B cell (primary cell): Measurements from ENCODE around the gene FDX1. TPM values are rescaled to one million over a fixed set of nuclear protein-coding genes. Genes with fewer than 3 reads are reported as not detected.

ENCODE experiments used
- ATAC-seq: fragments of 200-7000 bp; cut with Tn5 transposase; one replicate; pipeline ENCODE4 v1.10.0; 2021; ENCODE audit warnings: low read depth, mild to moderate bottlenecking, moderate number of reproducible peaks, moderate library complexity
- CTCF ChIA-PET: fragments of 350-600 bp; sonication (Branson Sonifier 250); formaldehyde crosslinking; loops from one replicate; lab custom pipeline; 2021; ENCODE audit warnings: antibody characterized with exemption, inconsistent platforms; lab: Charles Lee
- POLR2A ChIA-PET: fragments of 350-600 bp; sonication (Branson Sonifier 250); formaldehyde crosslinking; loops from one replicate; lab custom pipeline; 2021; ENCODE audit warnings: antibody characterized with exemption; lab: Charles Lee
- DNase-seq: peaks from one replicate; pipeline ENCODE4 v3.0.0; 2013
- H2AFZ ChIP-seq: 2 replicates; pipeline ENCODE4 v1.6.1; 2012; ENCODE audit warnings: mild to moderate bottlenecking, low read depth, low read length; ENCODE audit not compliant: insufficient read depth, poor library complexity, severe bottlenecking
- H3K27ac ChIP-seq, 2 donors: 1 replicate in 1 of 2; 2 replicates in 1 of 2; pipeline ENCODE4 v1.5.1; 2012 to 2013; ENCODE audit warnings: low read length in 2 of 2, mild to moderate bottlenecking in 2 of 2, moderate library complexity in 1 of 2
- H3K27me3 ChIP-seq, 4 experiments: fragments of 200-600 bp in 1 of 4; sonication (generic) in 1 of 4; replicated peaks in 1 of 4; 1 replicate in 2 of 4; 2 replicates in 2 of 4; pipeline versions ENCODE4 v1.6.1 to v1.7.0; 2013 to 2016; ENCODE audit warnings: low read length in 3 of 4, mild to moderate bottlenecking in 2 of 4, mixed read lengths in 1 of 4, moderate library complexity in 1 of 4; ENCODE audit not compliant: insufficient read depth in 4 of 4, control insufficient read depth in 3 of 4; ENCODE audit errors: control extremely low read depth in 1 of 4
- H3K36me3 ChIP-seq, 2 experiments: replicated peaks in 1 of 2; 1 replicate in 1 of 2; 2 replicates in 1 of 2; pipeline versions ENCODE4 v1.6.1 to v1.7.1; 2013; ENCODE audit warnings: low read length in 1 of 2; ENCODE audit not compliant: insufficient read depth in 2 of 2, control insufficient read depth in 1 of 2; ENCODE audit errors: control extremely low read depth in 1 of 2, extremely low read depth in 1 of 2
- H3K4me1 ChIP-seq, 2 donors: fragments of 200-600 bp in 1 of 2; sonication (generic) in 1 of 2; 1 replicate in 1 of 2; 2 replicates in 1 of 2; pipeline versions ENCODE4 v1.5.1 to v1.6.1; 2013 to 2017; ENCODE audit warnings: low read length in 2 of 2; ENCODE audit not compliant: control insufficient read depth in 2 of 2, insufficient read depth in 2 of 2
- H3K4me2 ChIP-seq: replicated peaks from 2 replicates; pipeline ENCODE3; 2012; ENCODE audit warnings: mild to moderate bottlenecking, low read depth, low read length; ENCODE audit not compliant: poor library complexity, severe bottlenecking
- H3K4me3 ChIP-seq, 5 experiments: fragments of 200-600 bp in 1 of 5; sonication (generic) in 1 of 5; 1 replicate in 3 of 5; 2 replicates in 2 of 5; pipeline versions ENCODE4 v1.5.1 to v1.7.0; 2011 to 2016; ENCODE audit warnings: low read length in 4 of 5, mild to moderate bottlenecking in 4 of 5, low read depth in 2 of 5, control low read depth in 1 of 5, moderate library complexity in 1 of 5; ENCODE audit not compliant: insufficient read depth in 1 of 5; ENCODE audit errors: control extremely low read depth in 1 of 5, extremely low read depth in 1 of 5
- H3K79me2 ChIP-seq: fragments of 200-600 bp; sonication (generic); one replicate; pipeline ENCODE4 v1.6.0; 2016; ENCODE audit warnings: low read length; ENCODE audit not compliant: control insufficient read depth, insufficient read depth
- H3K9ac ChIP-seq: fragments of 200-600 bp; sonication (generic); 2 replicates; pipeline ENCODE4 v1.6.1; 2017; ENCODE audit warnings: mild to moderate bottlenecking, low read length, moderate library complexity
- H3K9me3 ChIP-seq, 3 donors: one replicate each; pipeline versions ENCODE4 v1.6.1 to v1.7.1; 2013; ENCODE audit warnings: low read length in 2 of 3; ENCODE audit not compliant: control insufficient read depth in 2 of 3, insufficient read depth in 1 of 3; ENCODE audit errors: control extremely low read depth in 1 of 3
- H4K20me1 ChIP-seq: 2 replicates; pipeline ENCODE4 v1.6.0; 2012; ENCODE audit warnings: mild to moderate bottlenecking, low read length; ENCODE audit not compliant: insufficient read depth, control insufficient read depth, poor library complexity, severe bottlenecking
- H3K27ac Mint-ChIP-seq: one replicate; pipeline ENCODE4 v1.8.0; 2021; ENCODE audit warnings: mixed read lengths
- H3K27me3 Mint-ChIP-seq: one replicate; pipeline ENCODE4 v1.8.0; 2021; ENCODE audit warnings: mixed read lengths
- H3K4me1 Mint-ChIP-seq: one replicate; pipeline ENCODE4 v1.8.0; 2021; ENCODE audit warnings: mixed read lengths
- H3K4me3 Mint-ChIP-seq: one replicate; pipeline ENCODE4 v1.8.0; 2021; ENCODE audit warnings: mixed read lengths
- H3K9me3 Mint-ChIP-seq: one replicate; pipeline ENCODE4 v1.8.0; 2022; ENCODE audit warnings: mixed read lengths; ENCODE audit not compliant: insufficient read depth
- CTCF ChIP-seq: fragments of 200-600 bp; IDR thresholded peaks from one replicate; pipeline ENCODE4 v1.8.0; 2022; ENCODE audit warnings: antibody characterized with exemption, mild to moderate bottlenecking
- EZH2 ChIP-seq: IDR thresholded peaks from 2 replicates; pipeline ENCODE4 v1.6.1; 2012; ENCODE audit warnings: borderline replicate concordance, low read depth, mild to moderate bottlenecking, moderate library complexity, low read length; ENCODE audit not compliant: insufficient read depth, poor library complexity, severe bottlenecking
- WGBS: methylation state at CpG from one replicate; pipeline ENCODE4 v1.1.5; 2013; ENCODE audit warnings: missing lambda C conversion rate; ENCODE audit not compliant: insufficient coverage; 5-methylcytosine and 5-hydroxymethylcytosine counted together
- intact Hi-C: fragments of 100-400 bp; cut with micrococcal nuclease; formaldehyde crosslinking; loops from one replicate; pipeline ENCODE4 v1.10.0; 2022
- polyA plus RNA-seq: library from polyadenylated mRNA; depleted of rRNA; stranded (reverse); fragments of >200 nt; gene quantifications from 2 replicates; pipeline ENCODE4 v1.2.3, GENCODE V29; 2012
- total RNA-seq, 2 donors: library from RNA; stranded (reverse); fragments of 120-200 nt in 1 of 2; gene quantifications; 1 replicate in 1 of 2; 2 replicates in 1 of 2; pipeline versions ENCODE4 v1.2.3 to v1.2.4, GENCODE V29; 2013 to 2022

Gene FDX1
- total and polyA plus RNA-seq, 2 donors (not counting 1 experiment from before 2014, with no cell fraction given), result 3.5 to 11.2 TPM

DNA sequence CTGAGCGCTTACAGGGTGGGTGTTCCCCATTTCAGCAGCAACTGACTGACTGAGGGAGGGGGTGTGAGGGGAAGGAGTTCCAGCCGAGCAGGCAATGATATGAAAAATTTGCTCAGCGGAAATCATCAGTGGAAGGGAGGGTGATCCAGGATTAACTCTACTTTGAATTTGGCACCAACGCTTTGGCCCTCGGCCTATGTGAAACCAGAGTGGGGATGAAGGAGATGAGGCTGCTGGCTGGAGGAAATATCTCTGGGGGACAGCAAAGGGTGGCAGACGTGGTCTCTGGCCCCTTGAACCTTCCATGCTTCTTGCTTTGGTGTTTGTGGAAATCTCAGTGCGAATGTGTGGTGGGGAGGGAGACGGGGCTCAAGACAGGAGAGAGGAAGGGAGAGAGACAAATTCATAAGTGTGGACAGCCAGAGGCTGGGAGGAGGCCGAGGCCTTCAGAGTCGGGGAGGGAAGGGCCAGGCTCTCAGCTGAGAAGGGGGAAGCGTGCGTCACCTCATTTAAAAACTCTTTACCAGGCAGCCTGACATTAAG, 83.6 kb downstream of the FDX1 start:
- ChIA-PET CTCF (no interaction called here), POLR2A (no interaction called here)
- Mint-ChIP-seq H3K27ac (no peak overlapping the region), H3K9me3 (peaks cover 4% of the 10 kb centered on the region), H3K27me3 (peaks cover 15% of the 10 kb centered on the region), H3K4me3 (no peak overlapping the region), H3K4me1 (no peaks in the 10 kb centered on the region)
- H3K4me2 ChIP-seq, result no peak overlapping the region
- H3K27me3 ChIP-seq, result peaks cover 0 to 2% (median 0%) of the 10 kb centered on the region in 4 experiments
- no peak overlapping the region for H3K9ac ChIP-seq
- H3K4me3 ChIP-seq, result no peak overlapping the region
- DNase-seq, result no peak
- H4K20me1 ChIP-seq, result no peaks in the 10 kb centered on the region
- intact Hi-C loops, result no loop called here
- H3K4me1 ChIP-seq, result no peaks in the 10 kb centered on the region
- TF ChIP-seq CTCF, result no peak
- no peak for TF ChIP-seq EZH2
- 89% methylated on average over 7 of the region's 12 CpGs for WGBS
- ATAC-seq, result no peak
- no peaks in the 10 kb centered on the region for H3K9me3 ChIP-seq
- no peaks in the 10 kb centered on the region for H3K79me2 ChIP-seq
- H3K27ac ChIP-seq, result no peak overlapping the region
- no peaks in the 10 kb centered on the region for H3K36me3 ChIP-seq
- no peak overlapping the region for H2AFZ ChIP-seq

DNA sequence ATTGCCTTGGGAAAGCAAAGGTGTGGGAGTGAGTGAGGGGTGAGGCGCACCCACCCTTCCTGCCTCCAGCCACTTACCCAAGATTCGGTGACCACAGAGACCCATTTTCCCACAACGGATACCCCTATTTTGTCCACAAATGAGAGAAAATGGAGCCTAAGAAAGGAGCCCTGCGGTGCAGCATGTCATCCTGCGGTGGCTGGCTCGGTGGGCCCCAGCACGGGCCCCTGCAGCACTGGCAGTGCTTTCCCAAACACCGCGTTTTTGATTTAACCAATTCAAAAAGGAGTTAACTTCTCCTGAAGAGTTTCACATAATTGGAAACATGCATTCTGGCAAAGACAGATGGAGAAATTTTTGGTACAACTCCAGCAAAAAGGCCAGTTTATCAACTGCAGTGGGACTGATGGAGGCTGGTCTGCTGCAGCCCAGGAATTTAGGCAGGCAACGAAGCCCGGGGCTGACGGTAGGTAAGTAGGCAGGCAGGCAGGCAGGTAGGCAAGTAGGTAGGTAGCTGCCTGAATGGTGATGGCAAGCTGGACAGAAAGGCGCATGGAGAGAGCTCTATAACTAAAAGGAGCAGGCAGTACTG, 84.2 kb downstream of the FDX1 start:
- CTCF ChIA-PET, result no interaction called here
- Histone ChIP-seq H3K9me3 (peaks cover 0 to 3% (median 0%) of the 10 kb centered on the region in 3 donors), H2AFZ (no peak overlapping the region), H3K4me3 (no peak overlapping the region), H3K36me3 (no peaks in the 10 kb centered on the region), H4K20me1 (no peaks in the 10 kb centered on the region), H3K9ac (no peak overlapping the region), H3K79me2 (no peaks in the 10 kb centered on the region), H3K4me1 (no peaks in the 10 kb centered on the region), H3K27ac (no peak overlapping the region), H3K27me3 (peaks cover 0 to 2% (median 0%) of the 10 kb centered on the region in 4 experiments), H3K4me2 (no peak overlapping the region)
- POLR2A ChIA-PET, result no interaction called here
- no peak overlapping the region for H3K4me3 Mint-ChIP-seq
- no peak for ATAC-seq
- no peaks in the 10 kb centered on the region for H3K4me1 Mint-ChIP-seq
- intact Hi-C loops, result no loop called here
- 96% methylated on average over 9 of the region's 13 CpGs for WGBS
- TF ChIP-seq CTCF (no peak), EZH2 (no peak)
- peaks cover 15% of the 10 kb centered on the region for H3K27me3 Mint-ChIP-seq
- no peak overlapping the region for H3K27ac Mint-ChIP-seq
- H3K9me3 Mint-ChIP-seq, result peaks cover 4% of the 10 kb centered on the region
- no peak for DNase-seq
